ENCODE results near the gene TCF12. TPM values are rescaled to one million over a fixed set of nuclear protein-coding genes. Genes with fewer than 3 reads are reported as not detected.

TCF12 gene
- total and polyA plus RNA-seq, 4 donors = 17.8 to 158 (median 64.4) TPM

- Histone ChIP-seq H3K9me3 (ENCODE audit: control insufficient read depth, low read length) (no peaks in the 10 kb centered on the region), H3K4me3 (ENCODE audit: low read length in 2 of 2) (no peak overlapping the region), H3K27ac (ENCODE audit: low read depth in 1 of 2, low read length in 2 of 2) (no peak overlapping the region), H3K36me3 (ENCODE audit: control insufficient read depth in 1 of 2, insufficient read depth in 2 of 2, low read length in 1 of 2) (peaks cover 0 to 2% of the 10 kb centered on the region in 2 donors), H3K27me3 (ENCODE audit: control insufficient read depth in 1 of 2, insufficient read depth in 2 of 2, low read length in 1 of 2) (no peaks in the 10 kb centered on the region), H3K4me1 (ENCODE audit: control insufficient read depth in 1 of 2, insufficient read depth in 2 of 2, low read length in 2 of 2) (no peaks in the 10 kb centered on the region)
- intact Hi-C loops (cut with DNase I) = no loop called here
- DNase-seq (no peak), ATAC-seq (ENCODE audit: low FRiP score) (no peak)
- 85 to 89% methylated on average over 8 of the region's 8 CpGs for WGBS, 2 donors
These were observed 362.9 kb downstream of the TCF12 start for GRCh38 chr15:57281321-57281720.

DNA sequence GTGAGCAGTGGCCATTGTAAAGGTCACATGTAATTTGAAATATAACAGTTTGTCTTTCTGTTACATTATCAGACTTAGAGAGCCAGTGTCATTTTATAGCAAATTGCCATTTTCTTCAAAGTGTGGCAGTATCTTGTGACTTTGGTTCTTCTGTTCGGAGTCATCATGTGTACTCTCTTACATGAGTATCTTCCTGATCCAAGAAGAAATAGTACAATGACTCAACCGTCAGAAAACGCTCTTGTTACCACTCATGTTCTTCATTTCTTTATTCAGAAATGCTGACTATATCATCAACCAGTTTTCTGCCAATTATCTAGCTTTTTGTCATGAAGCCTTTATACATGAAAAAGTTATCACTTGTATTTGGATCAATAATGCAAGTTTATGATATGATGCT, 364.2 kb downstream of the TCF12 start:
- intact Hi-C loops (cut with DNase I) = no loop called here
- H3K4me3 ChIP-seq (ENCODE audit: low read length in 2 of 2) = no peak overlapping the region
- 90% methylated on average over 3 of the region's 3 CpGs for WGBS, 2 donors

GRCh38 chr15:57283774-57284503, 365.5 kb downstream of the TCF12 start:
- H3K9me3 ChIP-seq (ENCODE audit: control insufficient read depth, low read length) = no peaks in the 10 kb centered on the region
- H3K4me3 ChIP-seq (ENCODE audit: low read length in 2 of 2) = no peak overlapping the region
- 81 to 84% methylated on average over 14 of the region's 14 CpGs for WGBS, 2 donors
- peaks cover 0 to 2% of the 10 kb centered on the region in 2 donors for H3K36me3 ChIP-seq (ENCODE audit: control insufficient read depth in 1 of 2, insufficient read depth in 2 of 2, low read length in 1 of 2)
- no peak for ATAC-seq (ENCODE audit: low FRiP score)
- H3K27me3 ChIP-seq (ENCODE audit: control insufficient read depth in 1 of 2, insufficient read depth in 2 of 2, low read length in 1 of 2) = no peaks in the 10 kb centered on the region
- H3K27ac ChIP-seq (ENCODE audit: low read depth in 1 of 2, low read length in 2 of 2) = no peak overlapping the region
- no peaks in the 10 kb centered on the region for H3K4me1 ChIP-seq (ENCODE audit: control insufficient read depth in 1 of 2, insufficient read depth in 2 of 2, low read length in 2 of 2)
- DNase-seq = no peak
- intact Hi-C loops (cut with DNase I) = no loop called here

More for the DNA sequence above, 364.2 kb downstream of the TCF12 start:
- H3K4me1 ChIP-seq (ENCODE audit: control insufficient read depth in 1 of 2, insufficient read depth in 2 of 2, low read length in 2 of 2) = no peaks in the 10 kb centered on the region
- DNase-seq = no peak
- H3K36me3 ChIP-seq (ENCODE audit: control insufficient read depth in 1 of 2, insufficient read depth in 2 of 2, low read length in 1 of 2) = peaks cover 0 to 2% of the 10 kb centered on the region in 2 donors
- no peak overlapping the region for H3K27ac ChIP-seq (ENCODE audit: low read depth in 1 of 2, low read length in 2 of 2)
- no peaks in the 10 kb centered on the region for H3K9me3 ChIP-seq (ENCODE audit: control insufficient read depth, low read length)
- ATAC-seq (ENCODE audit: low FRiP score) = no peak
- H3K27me3 ChIP-seq (ENCODE audit: control insufficient read depth in 1 of 2, insufficient read depth in 2 of 2, low read length in 1 of 2) = no peaks in the 10 kb centered on the region

DNA sequence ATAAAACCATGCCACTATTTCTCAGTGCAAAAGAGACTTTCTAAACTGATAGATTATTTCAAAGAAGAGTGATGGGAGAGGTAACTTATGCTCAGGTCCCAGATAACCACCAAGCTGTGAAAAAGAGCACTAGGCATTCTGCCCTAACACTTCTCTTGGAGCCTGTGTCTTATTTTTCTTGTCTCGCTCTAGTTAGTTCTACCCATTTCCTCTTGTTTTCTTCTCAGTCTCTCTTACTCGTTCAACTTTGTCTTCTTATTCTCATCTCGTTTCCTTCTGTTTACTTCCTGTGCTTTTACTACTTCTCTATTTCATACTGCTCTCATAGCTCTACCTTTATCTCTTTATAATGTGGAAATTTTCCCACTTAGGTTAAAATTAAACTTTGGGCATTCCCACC, 366.1 kb downstream of the TCF12 start:
- Histone ChIP-seq H3K9me3 (ENCODE audit: control insufficient read depth, low read length) (no peaks in the 10 kb centered on the region), H3K27ac (ENCODE audit: low read depth in 1 of 2, low read length in 2 of 2) (no peak overlapping the region), H3K27me3 (ENCODE audit: control insufficient read depth in 1 of 2, insufficient read depth in 2 of 2, low read length in 1 of 2) (no peaks in the 10 kb centered on the region), H3K4me1 (ENCODE audit: control insufficient read depth in 1 of 2, insufficient read depth in 2 of 2, low read length in 2 of 2) (no peaks in the 10 kb centered on the region), H3K36me3 (ENCODE audit: control insufficient read depth in 1 of 2, insufficient read depth in 2 of 2, low read length in 1 of 2) (peaks cover 0 to 2% of the 10 kb centered on the region in 2 donors), H3K4me3 (ENCODE audit: low read length in 2 of 2) (no peak overlapping the region)
- WGBS, 2 donors = 46 to 50% methylated on average over 3 of the region's 3 CpGs
- intact Hi-C loops (cut with DNase I) = no loop called here
- ATAC-seq (ENCODE audit: low FRiP score) = no peak
- DNase-seq = no peak

DNA sequence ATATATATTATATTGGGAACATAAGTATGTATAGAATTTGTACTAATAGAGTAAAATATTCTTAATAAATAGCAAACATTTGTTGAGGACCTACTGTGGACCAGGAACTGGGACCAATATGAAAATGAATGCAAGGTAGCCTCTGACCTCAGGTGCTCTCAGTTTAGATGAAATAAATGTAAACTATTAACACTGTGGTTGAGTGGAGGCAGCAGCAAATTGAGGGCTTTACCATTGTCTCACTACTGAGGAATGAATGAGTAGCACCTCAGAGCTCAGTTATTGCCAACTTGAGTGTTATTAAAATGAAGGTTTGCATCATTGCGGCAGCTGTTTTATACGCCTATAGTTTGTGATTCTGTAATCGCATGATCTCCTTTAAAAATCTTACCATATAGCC, 366.9 kb downstream of the TCF12 start:
- WGBS, 2 donors = 97 to 99% methylated on average over 3 of the region's 3 CpGs
- H3K36me3 ChIP-seq (ENCODE audit: control insufficient read depth in 1 of 2, insufficient read depth in 2 of 2, low read length in 1 of 2) = peaks cover 0 to 3% of the 10 kb centered on the region in 2 donors
- H3K4me1 ChIP-seq (ENCODE audit: control insufficient read depth in 1 of 2, insufficient read depth in 2 of 2, low read length in 2 of 2) = no peaks in the 10 kb centered on the region
- DNase-seq (no peak), ATAC-seq (ENCODE audit: low FRiP score) (no peak)
- H3K27ac ChIP-seq (ENCODE audit: low read depth in 1 of 2, low read length in 2 of 2) = no peak overlapping the region
- no peaks in the 10 kb centered on the region for H3K9me3 ChIP-seq (ENCODE audit: control insufficient read depth, low read length)
- intact Hi-C loops (cut with DNase I) = no loop called here
- no peak overlapping the region for H3K4me3 ChIP-seq (ENCODE audit: low read length in 2 of 2)
- H3K27me3 ChIP-seq (ENCODE audit: control insufficient read depth in 1 of 2, insufficient read depth in 2 of 2, low read length in 1 of 2) = no peaks in the 10 kb centered on the region

- intact Hi-C loops (cut with DNase I) = no loop called here
These were observed 368.1 kb downstream of the TCF12 start for GRCh38 chr15:57286446-57287122.

DNA sequence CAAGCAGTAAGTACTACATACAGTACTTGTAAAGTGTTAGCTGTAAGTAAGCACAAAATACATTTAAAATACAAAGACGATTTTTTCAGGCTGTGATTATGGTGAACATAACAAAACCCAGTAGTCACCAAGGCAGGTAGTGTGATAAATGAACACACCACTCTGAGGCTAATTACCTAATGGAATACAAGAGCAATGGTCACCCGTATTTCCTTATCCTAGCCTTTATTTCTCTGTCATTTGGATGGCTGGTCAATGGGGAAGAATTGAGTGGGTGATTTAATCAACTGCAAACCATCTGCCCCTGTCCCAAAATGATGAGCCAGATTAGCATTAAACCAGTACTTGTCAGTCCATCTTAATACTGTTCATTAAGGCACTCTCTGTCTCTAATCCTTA, 368.7 kb downstream of the TCF12 start:
- H3K4me3 ChIP-seq (ENCODE audit: low read length in 2 of 2) = no peak overlapping the region
- DNase-seq (no peak), ATAC-seq (ENCODE audit: low FRiP score) (no peak)
- 80 to 82% methylated on average over 2 of the region's 2 CpGs for WGBS, 2 donors
- intact Hi-C loops (cut with DNase I) = no loop called here
- no peaks in the 10 kb centered on the region for H3K27me3 ChIP-seq (ENCODE audit: control insufficient read depth in 1 of 2, insufficient read depth in 2 of 2, low read length in 1 of 2)
- no peaks in the 10 kb centered on the region for H3K9me3 ChIP-seq (ENCODE audit: control insufficient read depth, low read length)
- H3K27ac ChIP-seq (ENCODE audit: low read depth in 1 of 2, low read length in 2 of 2) = no peak overlapping the region
- H3K4me1 ChIP-seq (ENCODE audit: control insufficient read depth in 1 of 2, insufficient read depth in 2 of 2, low read length in 2 of 2) = no peaks in the 10 kb centered on the region
- peaks cover 0 to 4% of the 10 kb centered on the region in 2 donors for H3K36me3 ChIP-seq (ENCODE audit: control insufficient read depth in 1 of 2, insufficient read depth in 2 of 2, low read length in 1 of 2)

More at GRCh38 chr15:57286446-57287122, 368.1 kb downstream of the TCF12 start:
- Histone ChIP-seq H3K27ac (ENCODE audit: low read depth in 1 of 2, low read length in 2 of 2) (no peak overlapping the region), H3K4me1 (ENCODE audit: control insufficient read depth in 1 of 2, insufficient read depth in 2 of 2, low read length in 2 of 2) (no peaks in the 10 kb centered on the region), H3K9me3 (ENCODE audit: control insufficient read depth, low read length) (no peaks in the 10 kb centered on the region), H3K27me3 (ENCODE audit: control insufficient read depth in 1 of 2, insufficient read depth in 2 of 2, low read length in 1 of 2) (no peaks in the 10 kb centered on the region), H3K4me3 (ENCODE audit: low read length in 2 of 2) (no peak overlapping the region), H3K36me3 (ENCODE audit: control insufficient read depth in 1 of 2, insufficient read depth in 2 of 2, low read length in 1 of 2) (peaks cover 0 to 4% of the 10 kb centered on the region in 2 donors)
- no peak for ATAC-seq (ENCODE audit: low FRiP score)
- no peak for DNase-seq
- 73 to 78% methylated on average over 7 of the region's 7 CpGs for WGBS, 2 donors

DNA sequence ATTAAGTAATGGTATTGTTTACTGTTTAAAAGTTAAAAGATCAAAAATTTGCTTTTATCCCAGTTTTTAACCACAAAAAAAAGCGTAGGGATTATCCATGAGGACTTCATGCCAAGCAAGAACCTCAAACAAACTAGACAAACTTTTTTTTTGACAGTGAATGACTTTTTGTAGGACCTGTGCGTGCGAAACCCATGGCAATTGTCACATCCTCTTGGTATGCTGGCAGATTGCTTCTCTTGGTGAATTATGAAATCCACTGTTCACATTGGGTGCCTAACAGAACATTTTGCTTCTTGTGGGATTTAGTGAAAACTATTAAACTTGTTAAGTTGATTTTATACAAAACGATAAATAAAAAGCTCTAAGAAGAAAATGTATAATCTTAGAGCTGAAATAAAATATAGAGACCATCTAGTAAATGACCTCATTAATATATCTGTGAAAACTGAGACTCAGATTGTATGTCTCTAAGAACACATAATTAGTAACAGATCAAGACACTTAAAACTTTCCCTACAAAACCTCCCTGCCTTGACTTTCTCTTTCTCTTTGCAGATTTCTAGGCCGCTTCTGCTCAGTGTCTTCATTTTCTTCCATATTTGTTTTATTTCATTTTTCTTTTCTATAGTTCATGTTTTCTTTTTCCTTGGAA, 370.6 kb downstream of the TCF12 start:
- Histone ChIP-seq H3K27me3 (ENCODE audit: control insufficient read depth in 1 of 2, insufficient read depth in 2 of 2, low read length in 1 of 2) (no peaks in the 10 kb centered on the region), H3K4me3 (ENCODE audit: low read length in 2 of 2) (no peak overlapping the region), H3K27ac (ENCODE audit: low read depth in 1 of 2, low read length in 2 of 2) (no peak overlapping the region), H3K4me1 (ENCODE audit: control insufficient read depth in 1 of 2, insufficient read depth in 2 of 2, low read length in 2 of 2) (no peaks in the 10 kb centered on the region), H3K36me3 (ENCODE audit: control insufficient read depth in 1 of 2, insufficient read depth in 2 of 2, low read length in 1 of 2) (peaks cover 0 to 4% of the 10 kb centered on the region in 2 donors), H3K9me3 (ENCODE audit: control insufficient read depth, low read length) (no peaks in the 10 kb centered on the region)
- DNase-seq (no peak), ATAC-seq (ENCODE audit: low FRiP score) (no peak)
- intact Hi-C loops (cut with DNase I) = no loop called here
- 81% methylated on average over 5 of the region's 5 CpGs for WGBS, 2 donors
